SK-N-MC (cell line): Measurements from ENCODE around the gene WDR83.

ENCODE experiments used
- EZH2 ChIP-seq: fragments of 200-600 bp; sonication (generic); IDR thresholded peaks from one replicate; pipeline ENCODE4 v1.6.1; 2017; ENCODE audit warnings: antibody characterized with exemption
- POLR2AphosphoS5 ChIP-seq: IDR thresholded peaks from 2 replicates; pipeline ENCODE4 v1.6.1; 2012; ENCODE audit warnings: mild to moderate bottlenecking, low read depth, low read length, borderline replicate concordance

DNA sequence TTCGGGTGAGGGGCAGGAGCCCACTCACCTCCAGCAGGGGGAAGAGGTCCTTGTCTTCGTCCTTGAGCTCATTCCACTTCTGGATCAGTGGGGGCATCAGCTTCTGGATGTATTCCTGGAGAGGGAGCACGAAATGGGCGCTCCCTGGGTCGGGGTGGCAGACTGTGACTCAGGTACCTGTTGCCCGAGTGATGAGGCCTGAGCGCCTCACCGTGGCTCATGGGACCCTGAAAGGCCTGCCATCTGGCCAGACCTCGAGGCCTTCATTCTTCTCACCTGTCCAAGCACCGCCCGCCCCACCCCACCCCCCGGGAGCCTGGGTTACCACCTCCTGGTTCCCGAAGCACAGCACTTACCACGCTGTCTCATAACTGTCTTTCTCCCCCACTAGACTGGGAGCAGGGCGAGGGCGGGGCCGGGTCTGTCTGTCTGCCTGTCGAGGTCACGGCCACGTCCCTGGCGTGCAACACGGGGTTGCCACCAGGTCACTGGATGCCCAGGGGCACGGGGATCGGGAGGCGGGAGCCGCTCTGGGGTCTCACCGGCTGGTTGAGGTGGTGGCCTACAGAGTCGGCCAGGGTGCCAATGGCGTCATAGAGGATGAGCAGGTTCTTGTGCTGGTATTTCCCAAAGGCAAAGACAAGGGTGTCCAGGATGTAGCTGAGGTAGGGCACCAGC lies 39.2 kb downstream of the WDR83 start:
- TF ChIP-seq POLR2AphosphoS5 (no peak), EZH2 (no peak)
